ENCODE measurements around the gene SLC25A4.
"Not testable (repeated sequence)": the region's sequence is repeated elsewhere in the genome, so short reads cannot be mapped to it uniquely, and the experiment has no call there.

The SLC25A4 gene

GRCh38 chr4:185186769-185187168 is 43.7 kb downstream of the SLC25A4 start:
- no peak for DNase-seq

- no peak for DNase-seq
Observed at GRCh38 chr4:185189606-185190305, 46.7 kb downstream of the SLC25A4 start.

GRCh38 chr4:185190306-185190856 is 47.3 kb downstream of the SLC25A4 start:
- no peak for DNase-seq

GRCh38 chr4:185192059-185192458 is 49.0 kb downstream of the SLC25A4 start:
- DNase-seq: no peak

GRCh38 chr4:185194924-185195888 is 52.1 kb downstream of the SLC25A4 start:
- no peak for DNase-seq

GRCh38 chr4:185196437-185196836 is 53.4 kb downstream of the SLC25A4 start:
- DNase-seq: no peak

GRCh38 chr4:185198189-185198588 is 55.1 kb downstream of the SLC25A4 start:
- DNase-seq: not testable (repeated sequence)
